Activated CD4-positive, alpha-beta T cell treated with anti-CD3 and anti-CD28 coated beads, Interleukin-2, amount 10 ng/mL, durations not matched to agents 24 days and 14 days (primary cell): Measurements from ENCODE around the gene VPS51. TPM values are rescaled to one million over a fixed set of nuclear protein-coding genes. Genes with fewer than 3 reads are reported as not detected.
A peak's percentile ranks its signal among the peaks of the same experiment; 100 is the strongest.

Source experiments
- DNase-seq: peaks from one replicate; pipeline ENCODE4 v3.0.0; 2022
- H3K27ac Mint-ChIP-seq: one replicate; pipeline ENCODE4 v1.8.0; 2022; ENCODE audit warnings: mild to moderate bottlenecking, mixed read lengths
- H3K27me3 Mint-ChIP-seq: one replicate; pipeline ENCODE4 v1.8.0; 2022; ENCODE audit warnings: mixed read lengths
- H3K36me3 Mint-ChIP-seq: one replicate; pipeline ENCODE4 v1.8.0; 2022; ENCODE audit warnings: low read depth, mild to moderate bottlenecking, mixed read lengths
- H3K4me1 Mint-ChIP-seq: one replicate; pipeline ENCODE4 v1.8.0; 2021; ENCODE audit warnings: mixed read lengths
- H3K4me3 Mint-ChIP-seq: one replicate; pipeline ENCODE4 v1.8.0; 2022; ENCODE audit warnings: mild to moderate bottlenecking, moderate library complexity, mixed read lengths
- H3K9me3 Mint-ChIP-seq: one replicate; pipeline ENCODE4 v1.8.0; 2021; ENCODE audit warnings: mixed read lengths
- intact Hi-C: fragments of 100-400 bp; cut with micrococcal nuclease; formaldehyde crosslinking; loops from one replicate; pipeline ENCODE4 v1.15.1; 2023
- total RNA-seq: library from RNA; stranded (reverse); gene quantifications from 2 replicates; pipeline ENCODE4 v1.2.3, GENCODE V29; 2022

Gene VPS51
- 127 and 136 TPM in 2 replicates for total RNA-seq

DNA sequence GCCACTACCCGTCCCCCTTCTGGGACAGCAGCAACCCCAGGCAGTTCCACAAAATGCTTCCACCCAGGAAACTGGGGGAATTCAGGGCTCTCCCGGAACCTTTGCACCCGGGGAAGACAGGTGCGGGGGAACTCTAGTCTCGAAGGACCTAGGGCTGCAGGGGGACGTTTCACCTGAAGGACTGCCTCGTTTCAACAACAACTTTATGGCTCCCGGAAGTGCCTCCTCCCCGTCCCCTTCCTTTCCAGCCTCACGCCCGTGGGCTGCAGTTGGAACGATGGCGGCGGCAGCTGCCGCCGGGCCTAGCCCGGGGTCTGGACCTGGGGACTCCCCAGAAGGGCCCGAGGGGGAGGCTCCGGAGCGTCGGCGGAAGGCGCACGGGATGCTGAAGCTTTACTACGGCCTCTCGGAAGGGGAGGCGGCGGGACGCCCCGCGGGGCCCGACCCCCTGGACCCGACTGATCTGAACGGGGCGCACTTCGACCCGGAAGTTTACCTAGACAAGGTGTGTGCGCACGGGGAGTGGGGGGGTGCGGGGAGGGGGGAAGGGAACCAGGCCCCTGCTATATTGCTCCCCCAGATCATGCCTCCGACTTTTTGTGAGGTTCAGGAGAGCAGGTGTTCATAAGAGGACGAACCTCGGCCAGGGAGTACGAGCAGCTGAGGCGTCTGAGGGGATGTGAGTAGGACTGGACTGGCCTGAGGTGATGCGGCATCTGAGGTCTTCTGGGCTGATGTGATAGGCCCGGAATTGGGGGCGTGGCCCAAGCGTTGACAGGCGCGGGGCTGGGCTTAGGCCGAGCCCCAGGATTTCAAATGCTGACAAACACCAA is at the start of gene VPS51:
Gene VPS51 (plus strand): TSS at position 241 of the 833 bp plus-strand sequence. CDS start 37 bp downstream, at position 278.
- Mint-ChIP-seq H3K27me3 (no peaks in the 10 kb centered on the region), H3K4me1 (peaks cover 14% of the 10 kb centered on the region), H3K9me3 (no peaks in the 10 kb centered on the region), H3K36me3 (peaks cover 11% of the 10 kb centered on the region), H3K4me3 (peak within 1 kb of the TSS; percentile 95), H3K27ac (peak within 1 kb of the TSS; percentile 94)
- DNase-seq: peak; percentile 95
- intact Hi-C loops: loop anchor here (1.0 kb wide), 4 partner anchors 12 to 26 kb away; partner anchors contain the start of genes CDCA5, FAU, MRPL49 and ZFPL1

DNA sequence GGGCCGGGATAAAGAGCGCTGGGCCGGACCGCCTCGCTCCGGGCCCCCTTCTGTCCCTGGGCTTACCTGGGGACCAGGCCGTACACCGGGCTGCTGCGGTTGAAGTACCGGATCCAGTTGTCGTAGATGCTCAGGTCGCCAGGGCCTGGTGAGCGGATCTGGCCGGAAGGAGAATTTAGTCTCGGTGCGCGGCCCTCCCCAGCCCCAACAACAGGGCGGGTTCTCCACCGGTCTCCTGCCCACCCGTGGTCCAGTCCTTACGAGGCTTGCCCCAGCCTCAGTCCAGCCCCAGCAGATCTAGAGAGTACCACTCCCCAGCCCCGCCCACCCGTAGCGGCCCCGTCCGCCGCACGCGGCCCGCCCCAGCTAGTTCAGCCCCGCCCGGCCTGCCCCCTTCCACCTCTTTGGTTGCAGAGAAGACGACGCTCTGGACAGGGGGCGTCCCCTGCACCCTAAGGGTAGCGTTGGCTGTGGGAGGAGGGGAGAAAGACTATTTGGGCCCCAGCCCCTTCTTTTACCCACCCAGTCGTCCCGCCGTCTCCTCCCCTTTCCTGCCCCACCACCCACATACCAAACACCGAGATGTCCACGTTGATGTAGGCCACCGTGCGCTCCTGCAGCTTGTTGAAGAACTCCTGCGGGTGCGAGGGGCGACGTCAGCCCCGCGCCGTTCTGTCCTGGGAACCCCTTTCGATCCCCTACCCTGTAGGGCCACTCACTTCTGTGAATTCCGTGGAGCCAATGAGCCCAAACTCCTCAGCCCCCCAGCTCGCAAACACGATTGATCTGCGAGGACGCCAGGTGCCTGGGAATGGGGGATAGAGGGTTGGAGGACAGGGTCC is 48.2 kb upstream of the VPS51 start:
- Mint-ChIP-seq H3K4me1 (peaks cover 17% of the 10 kb centered on the region), H3K27ac (peak overlapping the region; percentile 79), H3K36me3 (peaks cover 9% of the 10 kb centered on the region), H3K4me3 (peak overlapping the region; percentile 82), H3K27me3 (no peaks in the 10 kb centered on the region), H3K9me3 (no peaks in the 10 kb centered on the region)
- DNase-seq: peak; percentile 75
- intact Hi-C loops: no loop called here

DNA sequence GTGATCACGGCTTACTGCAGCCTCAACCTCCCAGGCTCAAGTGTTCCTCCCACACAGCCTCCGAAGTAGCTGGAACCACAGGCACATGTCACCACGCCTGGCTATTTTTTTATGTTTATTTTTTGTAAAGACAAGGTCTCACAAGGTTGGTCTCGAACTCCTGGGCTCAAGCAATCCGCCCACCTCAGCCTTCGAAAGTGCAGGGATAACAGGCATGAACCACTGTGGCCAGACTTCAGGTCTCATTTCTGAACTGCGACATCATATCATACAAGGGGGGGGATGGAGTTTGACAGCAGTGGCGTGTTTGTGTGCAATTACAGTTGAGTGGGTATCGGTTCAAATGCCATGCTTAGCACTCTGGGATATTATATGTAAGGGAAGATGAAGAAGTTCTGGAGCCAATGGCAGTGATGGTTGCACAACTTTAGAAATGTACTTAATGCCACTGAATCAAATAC is 44.6 kb upstream of the VPS51 start:
- Mint-ChIP-seq H3K27ac (no peak overlapping the region), H3K27me3 (peaks cover 7% of the 10 kb centered on the region), H3K9me3 (no peaks in the 10 kb centered on the region), H3K4me1 (peaks cover 20% of the 10 kb centered on the region), H3K36me3 (peaks cover 3% of the 10 kb centered on the region), H3K4me3 (no peak overlapping the region)
- DNase-seq: no peak
- intact Hi-C loops: no loop called here

- peak; percentile 73 for DNase-seq
- peak overlapping the region; percentile 75 for H3K4me3 Mint-ChIP-seq
Observed at GRCh38 chr11:65053827-65054508, 42.0 kb upstream of the VPS51 start.

GRCh38 chr11:65055538-65055937 is 40.5 kb upstream of the VPS51 start:
- no peaks in the 10 kb centered on the region for H3K36me3 Mint-ChIP-seq
- DNase-seq: no peak
- peaks cover 7% of the 10 kb centered on the region for H3K27me3 Mint-ChIP-seq
- H3K27ac Mint-ChIP-seq: no peak overlapping the region
- intact Hi-C loops: no loop called here
- H3K4me3 Mint-ChIP-seq: no peak overlapping the region
- H3K4me1 Mint-ChIP-seq: peaks cover 16% of the 10 kb centered on the region
- H3K9me3 Mint-ChIP-seq: no peaks in the 10 kb centered on the region

More at GRCh38 chr11:65053827-65054508, 42.0 kb upstream of the VPS51 start:
- peaks cover 7% of the 10 kb centered on the region for H3K27me3 Mint-ChIP-seq
- H3K4me1 Mint-ChIP-seq: peaks cover 10% of the 10 kb centered on the region
- no peaks in the 10 kb centered on the region for H3K36me3 Mint-ChIP-seq
- H3K27ac Mint-ChIP-seq: peak overlapping the region; percentile 90
- intact Hi-C loops: no loop called here
- no peaks in the 10 kb centered on the region for H3K9me3 Mint-ChIP-seq

- H3K4me1 Mint-ChIP-seq: peaks cover 21% of the 10 kb centered on the region
Observed at GRCh38 chr11:65056999-65057398, 39.0 kb upstream of the VPS51 start.

GRCh38 chr11:65057526-65057925 is 38.5 kb upstream of the VPS51 start:
- Mint-ChIP-seq H3K4me1 (peaks cover 21% of the 10 kb centered on the region), H3K9me3 (no peaks in the 10 kb centered on the region), H3K27ac (no peak overlapping the region), H3K27me3 (peaks cover 7% of the 10 kb centered on the region), H3K36me3 (no peaks in the 10 kb centered on the region), H3K4me3 (no peak overlapping the region)
- intact Hi-C loops: no loop called here
- no peak for DNase-seq

More at GRCh38 chr11:65056999-65057398, 39.0 kb upstream of the VPS51 start:
- no peak overlapping the region for H3K4me3 Mint-ChIP-seq
- intact Hi-C loops: no loop called here
- H3K36me3 Mint-ChIP-seq: no peaks in the 10 kb centered on the region
- H3K27me3 Mint-ChIP-seq: peaks cover 7% of the 10 kb centered on the region
- no peaks in the 10 kb centered on the region for H3K9me3 Mint-ChIP-seq
- no peak overlapping the region for H3K27ac Mint-ChIP-seq
- no peak for DNase-seq

DNA sequence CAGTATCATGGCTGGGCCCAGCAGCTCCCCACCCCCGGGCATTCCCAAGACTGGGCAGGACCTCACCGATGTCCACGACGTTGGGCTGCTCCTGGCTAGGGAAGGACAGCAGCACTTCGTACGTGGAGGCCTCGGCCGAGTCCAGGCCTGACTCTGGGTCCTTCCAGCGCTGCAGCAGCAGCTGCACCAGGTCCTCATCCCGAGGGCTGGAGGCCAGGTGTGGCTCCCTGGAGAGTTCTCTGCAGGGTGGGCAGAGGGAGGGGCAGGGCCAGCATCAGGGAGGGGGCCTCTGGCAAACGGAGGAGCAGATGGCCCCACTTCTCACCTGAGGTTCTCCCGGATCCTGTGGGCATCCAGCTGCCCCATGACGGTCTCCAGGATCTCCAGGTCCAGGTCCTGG is 38.0 kb upstream of the VPS51 start:
- intact Hi-C loops: no loop called here
- H3K27me3 Mint-ChIP-seq: peaks cover 7% of the 10 kb centered on the region
- no peak overlapping the region for H3K27ac Mint-ChIP-seq
- no peaks in the 10 kb centered on the region for H3K36me3 Mint-ChIP-seq
- no peaks in the 10 kb centered on the region for H3K9me3 Mint-ChIP-seq
- H3K4me3 Mint-ChIP-seq: no peak overlapping the region
- H3K4me1 Mint-ChIP-seq: peaks cover 21% of the 10 kb centered on the region
- no peak for DNase-seq

DNA sequence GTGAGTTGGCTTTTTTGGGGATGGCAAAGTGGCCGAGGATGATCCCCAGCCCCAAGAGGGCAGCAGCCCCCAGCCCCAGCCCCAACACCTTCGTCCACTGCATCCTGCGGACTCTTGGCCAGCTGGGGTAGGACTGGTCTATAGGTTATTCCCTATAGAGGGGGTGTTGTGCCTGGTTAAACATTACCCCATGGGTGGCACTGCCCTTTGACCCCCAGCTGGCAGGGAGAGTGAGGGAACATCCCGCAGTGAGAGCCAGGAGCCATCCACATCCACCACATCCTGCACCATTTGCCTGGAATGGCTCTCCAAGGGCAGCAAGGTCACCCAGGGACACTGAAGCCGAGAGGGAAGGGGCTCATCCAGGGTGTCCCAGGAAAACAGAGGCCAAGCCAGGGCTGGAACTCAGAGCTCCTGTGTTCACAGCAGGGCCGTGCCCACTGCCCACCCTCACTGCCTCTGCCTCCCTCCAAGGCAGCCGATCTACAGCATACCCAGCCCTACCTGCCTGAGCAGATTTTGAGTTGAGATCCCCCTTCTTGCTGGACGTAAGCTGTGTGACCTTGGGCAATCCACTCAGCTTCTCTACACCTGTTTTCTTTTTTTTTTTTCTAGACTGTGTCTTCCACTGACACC is 37.5 kb upstream of the VPS51 start, which contains the start of gene NAALADL1:
Gene NAALADL1 (minus strand): TSS at position 135 of the 636 bp plus-strand sequence. CDS start 32 bp downstream, at position 103.
- DNase-seq: no peak
- Mint-ChIP-seq H3K4me1 (peaks cover 21% of the 10 kb centered on the region), H3K27ac (no peak within 1 kb of the TSS), H3K4me3 (no peak within 1 kb of the TSS), H3K27me3 (peaks cover 7% of the 10 kb centered on the region), H3K9me3 (no peaks in the 10 kb centered on the region), H3K36me3 (no peaks in the 10 kb centered on the region)
- intact Hi-C loops: no loop called here

DNA sequence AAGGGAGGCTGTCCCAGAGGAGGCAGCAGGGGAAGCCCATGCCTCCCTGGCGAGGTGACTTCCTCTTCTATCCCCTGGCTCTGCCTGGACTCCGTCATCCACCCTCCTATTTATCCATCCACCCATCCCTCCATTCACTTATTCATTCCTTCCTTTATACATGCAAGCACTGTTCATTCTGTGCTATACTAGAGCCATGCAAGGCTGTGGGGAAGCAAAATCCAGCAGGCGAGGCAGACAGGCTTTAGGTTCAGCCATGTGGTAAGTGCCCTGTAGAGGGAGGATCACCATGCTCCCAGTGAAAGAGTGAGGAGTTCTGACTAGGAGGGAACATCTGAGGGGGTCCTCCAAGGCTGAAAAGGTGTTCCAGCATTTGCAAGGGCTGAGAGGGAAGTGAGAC is 36.5 kb upstream of the VPS51 start:
- H3K4me1 Mint-ChIP-seq: peaks cover 13% of the 10 kb centered on the region

DNA sequence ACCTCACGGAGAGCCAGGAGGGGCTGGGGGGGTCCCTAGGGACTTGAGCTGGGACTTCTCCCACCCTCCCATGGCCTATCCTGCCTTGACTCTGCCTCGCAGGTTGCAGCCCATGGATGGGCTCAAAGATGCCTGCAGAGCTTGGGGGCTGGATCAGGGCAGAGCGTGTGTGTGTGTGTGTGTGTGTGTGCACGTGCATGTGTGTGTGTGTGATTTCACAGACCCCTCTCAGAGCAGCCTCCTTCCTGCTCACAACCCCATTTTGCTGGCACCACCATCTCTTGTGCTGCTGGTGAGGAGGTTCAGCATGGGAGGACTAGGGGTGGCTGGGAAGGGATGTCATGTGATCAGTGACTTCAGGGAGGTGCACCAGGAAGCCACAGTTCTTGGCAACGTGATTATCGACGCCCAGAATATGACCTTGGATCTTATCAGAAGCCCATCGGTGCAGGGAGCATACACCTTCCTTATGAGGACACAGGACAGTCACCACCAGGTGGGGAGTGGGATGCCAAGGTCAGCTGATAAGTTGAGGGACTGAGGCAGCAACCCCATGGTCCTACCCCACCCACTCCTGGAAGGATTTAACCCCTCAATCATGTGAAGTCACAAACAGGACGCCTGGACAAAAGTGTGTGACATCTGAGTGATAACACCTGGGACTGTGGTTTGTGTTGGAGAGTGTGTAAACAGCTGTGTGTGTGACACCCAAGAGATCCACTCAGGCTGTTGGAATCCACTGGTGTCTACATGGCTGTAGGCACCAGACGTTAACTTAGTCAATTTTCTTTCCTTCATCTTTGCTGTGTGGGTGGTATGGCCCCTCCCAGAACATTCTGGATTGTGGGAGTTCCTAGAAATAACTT is 35.8 kb upstream of the VPS51 start:
- no peak overlapping the region for H3K27ac Mint-ChIP-seq
- peaks cover 11% of the 10 kb centered on the region for H3K4me1 Mint-ChIP-seq
- H3K9me3 Mint-ChIP-seq: no peaks in the 10 kb centered on the region
- H3K27me3 Mint-ChIP-seq: no peaks in the 10 kb centered on the region
- intact Hi-C loops: no loop called here
- H3K4me3 Mint-ChIP-seq: no peak overlapping the region
- DNase-seq: no peak
- H3K36me3 Mint-ChIP-seq: no peaks in the 10 kb centered on the region

More for the DNA sequence above, 36.5 kb upstream of the VPS51 start:
- Mint-ChIP-seq H3K4me3 (no peak overlapping the region), H3K9me3 (no peaks in the 10 kb centered on the region), H3K27me3 (no peaks in the 10 kb centered on the region), H3K36me3 (no peaks in the 10 kb centered on the region), H3K27ac (peak overlapping the region; percentile 29)
- intact Hi-C loops: no loop called here
- DNase-seq: no peak

DNA sequence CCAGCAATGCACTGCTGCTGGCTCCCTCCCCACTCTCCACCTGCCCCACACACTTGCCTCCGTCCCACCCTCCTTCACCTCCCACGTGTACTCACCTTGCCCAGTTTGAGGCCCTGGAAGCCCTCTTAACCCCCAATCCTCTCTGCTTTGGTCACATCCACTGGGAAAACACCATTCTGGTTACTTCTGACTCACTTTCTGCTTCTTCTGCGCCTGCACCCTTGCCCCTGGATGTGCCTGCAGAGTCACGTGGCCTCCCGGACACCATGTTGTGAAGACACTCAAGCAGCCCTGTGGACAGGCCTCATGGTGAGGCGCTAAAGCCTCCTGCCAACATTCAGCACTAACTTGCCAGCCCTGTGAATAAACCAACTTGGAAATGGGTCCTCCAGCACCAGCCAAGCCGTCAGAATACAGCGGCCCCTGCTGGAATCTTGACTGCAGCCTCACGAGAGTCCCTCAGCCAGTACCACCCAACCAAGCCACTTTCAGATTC is 35.1 kb upstream of the VPS51 start:
- Mint-ChIP-seq H3K27ac (no peak overlapping the region), H3K4me1 (peaks cover 11% of the 10 kb centered on the region), H3K4me3 (no peak overlapping the region), H3K36me3 (no peaks in the 10 kb centered on the region), H3K27me3 (no peaks in the 10 kb centered on the region), H3K9me3 (no peaks in the 10 kb centered on the region)
- intact Hi-C loops: no loop called here
- no peak for DNase-seq
